Measurements from ENCODE around the gene NFYC.

DNA sequence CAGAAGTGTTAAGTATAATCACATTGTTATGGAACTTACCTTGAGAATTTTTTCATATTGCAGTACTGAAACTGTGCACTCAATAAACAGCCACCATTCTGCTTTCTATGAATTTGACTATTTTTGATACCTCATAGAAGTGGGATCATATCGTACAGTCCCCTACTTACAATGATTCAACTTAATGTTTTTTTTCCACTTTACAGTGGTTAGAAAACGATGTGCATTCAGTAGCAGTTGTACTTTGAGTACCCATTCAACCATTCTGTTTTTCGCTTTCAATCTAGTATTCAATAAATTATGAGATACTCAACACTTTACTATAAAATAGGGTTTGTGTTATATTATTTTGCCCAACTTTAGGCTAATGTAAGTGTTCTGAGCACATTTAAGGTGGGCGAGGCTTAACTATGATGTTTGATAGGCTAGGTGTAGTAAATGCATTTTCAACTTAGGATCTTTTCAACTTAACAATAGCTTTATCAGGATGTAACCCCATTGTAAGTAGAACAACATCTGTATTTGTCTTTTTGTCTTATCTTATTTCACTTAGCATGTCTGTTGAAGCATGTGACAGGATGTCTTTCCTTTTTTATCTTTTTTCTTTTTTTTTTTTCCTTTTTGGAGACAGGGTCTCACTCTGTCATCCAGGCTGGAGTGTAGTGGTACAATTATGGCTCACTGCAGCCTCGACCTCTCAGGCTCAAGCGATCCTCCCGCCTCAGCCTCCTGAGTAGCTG is 49.7 kb downstream of the NFYC start:
- TF ChIP-seq JUN (IDR thresholded peaks at IDR 0.05; ENCODE audit: low read depth, low read length): no peak
- TF ChIP-seq, protein P1, sequence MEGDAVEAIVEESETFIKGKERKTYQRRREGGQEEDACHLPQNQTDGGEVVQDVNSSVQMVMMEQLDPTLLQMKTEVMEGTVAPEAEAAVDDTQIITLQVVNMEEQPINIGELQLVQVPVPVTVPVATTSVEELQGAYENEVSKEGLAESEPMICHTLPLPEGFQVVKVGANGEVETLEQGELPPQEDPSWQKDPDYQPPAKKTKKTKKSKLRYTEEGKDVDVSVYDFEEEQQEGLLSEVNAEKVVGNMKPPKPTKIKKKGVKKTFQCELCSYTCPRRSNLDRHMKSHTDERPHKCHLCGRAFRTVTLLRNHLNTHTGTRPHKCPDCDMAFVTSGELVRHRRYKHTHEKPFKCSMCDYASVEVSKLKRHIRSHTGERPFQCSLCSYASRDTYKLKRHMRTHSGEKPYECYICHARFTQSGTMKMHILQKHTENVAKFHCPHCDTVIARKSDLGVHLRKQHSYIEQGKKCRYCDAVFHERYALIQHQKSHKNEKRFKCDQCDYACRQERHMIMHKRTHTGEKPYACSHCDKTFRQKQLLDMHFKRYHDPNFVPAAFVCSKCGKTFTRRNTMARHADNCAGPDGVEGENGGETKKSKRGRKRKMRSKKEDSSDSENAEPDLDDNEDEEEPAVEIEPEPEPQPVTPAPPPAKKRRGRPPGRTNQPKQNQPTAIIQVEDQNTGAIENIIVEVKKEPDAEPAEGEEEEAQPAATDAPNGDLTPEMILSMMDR (IDR thresholded peaks at IDR 0.05; ENCODE audit: control extremely low read depth in 1 of 3, insufficient read depth in 1 of 3, low read depth in 1 of 3, low read length in 3 of 3): no peak
- no peak for TF ChIP-seq JUND (IDR thresholded peaks at IDR 0.05; ENCODE audit: low read length)
- no peak for TF ChIP-seq CTBP2 (IDR thresholded peaks at IDR 0.05; ENCODE audit: borderline replicate concordance, insufficient read depth, insufficient read length, low read length)
- no peak for TF ChIP-seq POLR2A (IDR thresholded peaks at IDR 0.05; ENCODE audit: control extremely low read depth in 1 of 2, low read depth in 2 of 2, low read length in 2 of 2)
- no peak for TF ChIP-seq BACH1 (IDR thresholded peaks at IDR 0.05; ENCODE audit: low read length)
- no peak for TF ChIP-seq EGR1 (IDR thresholded peaks at IDR 0.05; ENCODE audit: borderline replicate concordance, low read depth, low read length)
